ENCODE data around the gene TMEM254. TPM values are rescaled to one million over a fixed set of nuclear protein-coding genes. Genes with fewer than 3 reads are reported as not detected.
"Not testable (repeated sequence)": the region's sequence is repeated elsewhere in the genome, so short reads cannot be mapped to it uniquely, and the experiment has no call there.

Gene TMEM254
- total and polyA plus RNA-seq, 7 donors = 2.1 to 8.2 (median 4.7) TPM

- TF ChIP-seq CTCF (IDR thresholded peaks at IDR 0.05) = no peak
- no peak overlapping the region for H3K27ac ChIP-seq
- WGBS, 3 donors = 88 to 96% (median 94%) methylated on average over 2 of the region's 2 CpGs
- no peaks in the 10 kb centered on the region for H3K27me3 ChIP-seq (ENCODE audit: insufficient read depth in 3 of 3, low read length in 2 of 3)
- no peaks in the 10 kb centered on the region for H3K4me1 ChIP-seq
- H3K9me3 ChIP-seq = no peaks in the 10 kb centered on the region
- DNase-seq (no peak), ATAC-seq (no peak)
- no peaks in the 10 kb centered on the region for H3K36me3 ChIP-seq (ENCODE audit: insufficient read depth in 1 of 2, low read depth in 1 of 2)
- intact Hi-C loops (cut with DNase I) = no loop called here
- no peak overlapping the region for H3K4me3 ChIP-seq
Observed at GRCh38 chr10:80055760-80056159, 22.7 kb upstream of the TMEM254 start.

GRCh38 chr10:80057171-80057570, 21.3 kb upstream of the TMEM254 start:
- WGBS, 3 donors = 93 to 98% (median 94%) methylated on average over 4 of the region's 4 CpGs
- Histone ChIP-seq H3K27ac (no peak overlapping the region), H3K4me1 (no peaks in the 10 kb centered on the region), H3K27me3 (ENCODE audit: insufficient read depth in 3 of 3, low read length in 2 of 3) (no peaks in the 10 kb centered on the region), H3K36me3 (ENCODE audit: insufficient read depth in 1 of 2, low read depth in 1 of 2) (no peaks in the 10 kb centered on the region), H3K4me3 (no peak overlapping the region), H3K9me3 (no peaks in the 10 kb centered on the region)
- DNase-seq (no peak), ATAC-seq (no peak)
- no peak for TF ChIP-seq CTCF (IDR thresholded peaks at IDR 0.05)
- intact Hi-C loops (cut with DNase I) = no loop called here

GRCh38 chr10:80064120-80064886, 14.2 kb upstream of the TMEM254 start:
- no peak for TF ChIP-seq CTCF (IDR thresholded peaks at IDR 0.05)
- no peak overlapping the region for H3K4me3 ChIP-seq
- H3K9me3 ChIP-seq = no peaks in the 10 kb centered on the region
- DNase-seq (no peak), ATAC-seq (peak in 2 of 4 donors; percentile 25 to 35)
- H3K27me3 ChIP-seq (ENCODE audit: insufficient read depth in 3 of 3, low read length in 2 of 3) = no peaks in the 10 kb centered on the region
- no peaks in the 10 kb centered on the region for H3K36me3 ChIP-seq (ENCODE audit: insufficient read depth in 1 of 2, low read depth in 1 of 2)
- intact Hi-C loops (cut with DNase I) = no loop called here
- no peaks in the 10 kb centered on the region for H3K4me1 ChIP-seq
- peak overlapping the region; percentile 23 for H3K27ac ChIP-seq
- WGBS, 3 donors = 39 to 46% (median 40%) methylated on average over 8 of the region's 8 CpGs

GRCh38 chr10:80066809-80067208, 11.7 kb upstream of the TMEM254 start:
- no peak overlapping the region for H3K27ac ChIP-seq
- H3K27me3 ChIP-seq (ENCODE audit: insufficient read depth in 3 of 3, low read length in 2 of 3) = no peaks in the 10 kb centered on the region
- ATAC-seq = no peak
- H3K36me3 ChIP-seq (ENCODE audit: insufficient read depth in 1 of 2, low read depth in 1 of 2) = no peaks in the 10 kb centered on the region
- intact Hi-C loops (cut with DNase I) = loop anchor here in 1 of 2 donors (2.0 kb wide), 1 partner anchor 24 kb away; no protein-coding TSS in a partner anchor
- WGBS, 3 donors = 77 to 90% (median 90%) methylated on average over 4 of the region's 4 CpGs
- TF ChIP-seq CTCF (IDR thresholded peaks at IDR 0.05) = no peak
- no peak overlapping the region for H3K4me3 ChIP-seq
- H3K9me3 ChIP-seq = no peaks in the 10 kb centered on the region
- no peaks in the 10 kb centered on the region for H3K4me1 ChIP-seq
- DNase-seq = no peak

- not testable (repeated sequence) for H3K27me3 ChIP-seq (ENCODE audit: insufficient read depth in 3 of 3, low read length in 2 of 3); H3K4me3 ChIP-seq; H3K4me1 ChIP-seq; DNase-seq; H3K27ac ChIP-seq; H3K36me3 ChIP-seq (ENCODE audit: insufficient read depth in 1 of 2, low read depth in 1 of 2); ATAC-seq; H3K9me3 ChIP-seq
- intact Hi-C loops (cut with DNase I) = loop anchor here in 1 of 2 donors (2.0 kb wide), 1 partner anchor 23 kb away; no protein-coding TSS in a partner anchor
Observed at GRCh38 chr10:80067821-80068220, 10.6 kb upstream of the TMEM254 start.

All from psoas muscle (tissue), 8 donors.